ENCODE results near the gene UBP1. TPM values are rescaled to one million over a fixed set of nuclear protein-coding genes. Genes with fewer than 3 reads are reported as not detected.

Gene UBP1
- total and polyA plus RNA-seq, 9 of the 15 experiments (the other 6 are each of a cell fraction or from before 2014, with no cell fraction given) = 13.6 to 143 (median 79.6) TPM

DNA sequence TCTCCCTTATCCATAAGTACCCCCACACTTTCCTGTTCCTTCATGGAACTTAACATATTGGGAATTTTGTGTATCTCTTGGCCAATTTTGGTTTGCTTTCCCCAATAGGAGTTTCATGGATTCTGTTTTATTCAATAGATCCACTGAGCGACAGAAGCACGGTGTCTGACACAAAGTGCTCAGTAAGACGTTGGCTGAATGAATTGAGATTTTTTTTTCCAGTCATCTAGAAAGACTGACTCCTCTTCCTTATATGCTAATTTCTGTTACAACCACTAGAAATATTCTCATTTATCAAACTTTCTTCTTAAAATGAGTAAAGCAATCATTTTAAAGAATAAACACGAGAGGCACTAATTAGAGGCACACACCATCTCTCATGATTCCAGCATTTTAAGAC, 48.1 kb downstream of the UBP1 start:
- POLR2A ChIA-PET = no interaction called here
- Histone ChIP-seq H4K20me1 (replicated peaks; ENCODE audit: control insufficient read depth, insufficient read depth, low read length) (no peaks in the 10 kb centered on the region), H2AFZ (ENCODE audit: low read depth, low read length) (no peak overlapping the region), H3K27me3 (ENCODE audit: control insufficient read depth in 2 of 2, insufficient read depth in 2 of 2, low read length in 2 of 2) (no peaks in the 10 kb centered on the region), H3K4me2 (ENCODE audit: insufficient read depth, low read length) (no peak overlapping the region), H3K79me2 (ENCODE audit: control insufficient read depth, insufficient read depth, low read length) (no peaks in the 10 kb centered on the region), H3K9me3 (replicated peaks; ENCODE audit: control insufficient read depth, insufficient read depth, low read depth, low read length) (no peaks in the 10 kb centered on the region), H3K4me1 (replicated peaks in 1 of 2; ENCODE audit: control insufficient read depth in 2 of 2, insufficient read depth in 2 of 2, low read length in 2 of 2) (no peaks in the 10 kb centered on the region), H3K27ac (ENCODE audit: extremely low read depth, low read depth, low read length) (no peak overlapping the region), H3K36me3 (ENCODE audit: control insufficient read depth, insufficient read depth, low read length) (peaks cover 92% of the 10 kb centered on the region), H3K4me3 (no peak overlapping the region), H3K9me1 (ENCODE audit: control insufficient read depth, insufficient read depth, low read length) (no peaks in the 10 kb centered on the region), H3K9ac (ENCODE audit: insufficient read depth in 1 of 2, low read depth in 2 of 2, low read length in 2 of 2) (no peak overlapping the region)
- ATAC-seq (no peak), DNase-seq (ENCODE audit: extremely low read depth in 1 of 4, low spot score in 3 of 4) (no peak), FAIRE-seq (no peak)
- WGBS (ENCODE audit: insufficient coverage, low coverage, missing lambda C conversion rate) = 97% methylated on average over 4 of the region's 4 CpGs
- intact Hi-C loops (cut with micrococcal nuclease) (no loop called here), in situ Hi-C loops (cut with MboI) (no loop called here)
- CTCF ChIA-PET (ENCODE audit: low intra/inter-chr PET ratio) = no interaction called here
- BruUV-seq (replicated peaks) = no TSS peak
- TF ChIP-seq, protein P1, sequence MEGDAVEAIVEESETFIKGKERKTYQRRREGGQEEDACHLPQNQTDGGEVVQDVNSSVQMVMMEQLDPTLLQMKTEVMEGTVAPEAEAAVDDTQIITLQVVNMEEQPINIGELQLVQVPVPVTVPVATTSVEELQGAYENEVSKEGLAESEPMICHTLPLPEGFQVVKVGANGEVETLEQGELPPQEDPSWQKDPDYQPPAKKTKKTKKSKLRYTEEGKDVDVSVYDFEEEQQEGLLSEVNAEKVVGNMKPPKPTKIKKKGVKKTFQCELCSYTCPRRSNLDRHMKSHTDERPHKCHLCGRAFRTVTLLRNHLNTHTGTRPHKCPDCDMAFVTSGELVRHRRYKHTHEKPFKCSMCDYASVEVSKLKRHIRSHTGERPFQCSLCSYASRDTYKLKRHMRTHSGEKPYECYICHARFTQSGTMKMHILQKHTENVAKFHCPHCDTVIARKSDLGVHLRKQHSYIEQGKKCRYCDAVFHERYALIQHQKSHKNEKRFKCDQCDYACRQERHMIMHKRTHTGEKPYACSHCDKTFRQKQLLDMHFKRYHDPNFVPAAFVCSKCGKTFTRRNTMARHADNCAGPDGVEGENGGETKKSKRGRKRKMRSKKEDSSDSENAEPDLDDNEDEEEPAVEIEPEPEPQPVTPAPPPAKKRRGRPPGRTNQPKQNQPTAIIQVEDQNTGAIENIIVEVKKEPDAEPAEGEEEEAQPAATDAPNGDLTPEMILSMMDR (IDR thresholded peaks at IDR 0.05 in 2 of 3, conservative IDR thresholded peaks at IDR 0.05 in 1 of 3; ENCODE audit: insufficient read depth in 2 of 3, low read depth in 1 of 3, low read length in 3 of 3) = no peak
- TF ChIP-seq, protein P2, sequence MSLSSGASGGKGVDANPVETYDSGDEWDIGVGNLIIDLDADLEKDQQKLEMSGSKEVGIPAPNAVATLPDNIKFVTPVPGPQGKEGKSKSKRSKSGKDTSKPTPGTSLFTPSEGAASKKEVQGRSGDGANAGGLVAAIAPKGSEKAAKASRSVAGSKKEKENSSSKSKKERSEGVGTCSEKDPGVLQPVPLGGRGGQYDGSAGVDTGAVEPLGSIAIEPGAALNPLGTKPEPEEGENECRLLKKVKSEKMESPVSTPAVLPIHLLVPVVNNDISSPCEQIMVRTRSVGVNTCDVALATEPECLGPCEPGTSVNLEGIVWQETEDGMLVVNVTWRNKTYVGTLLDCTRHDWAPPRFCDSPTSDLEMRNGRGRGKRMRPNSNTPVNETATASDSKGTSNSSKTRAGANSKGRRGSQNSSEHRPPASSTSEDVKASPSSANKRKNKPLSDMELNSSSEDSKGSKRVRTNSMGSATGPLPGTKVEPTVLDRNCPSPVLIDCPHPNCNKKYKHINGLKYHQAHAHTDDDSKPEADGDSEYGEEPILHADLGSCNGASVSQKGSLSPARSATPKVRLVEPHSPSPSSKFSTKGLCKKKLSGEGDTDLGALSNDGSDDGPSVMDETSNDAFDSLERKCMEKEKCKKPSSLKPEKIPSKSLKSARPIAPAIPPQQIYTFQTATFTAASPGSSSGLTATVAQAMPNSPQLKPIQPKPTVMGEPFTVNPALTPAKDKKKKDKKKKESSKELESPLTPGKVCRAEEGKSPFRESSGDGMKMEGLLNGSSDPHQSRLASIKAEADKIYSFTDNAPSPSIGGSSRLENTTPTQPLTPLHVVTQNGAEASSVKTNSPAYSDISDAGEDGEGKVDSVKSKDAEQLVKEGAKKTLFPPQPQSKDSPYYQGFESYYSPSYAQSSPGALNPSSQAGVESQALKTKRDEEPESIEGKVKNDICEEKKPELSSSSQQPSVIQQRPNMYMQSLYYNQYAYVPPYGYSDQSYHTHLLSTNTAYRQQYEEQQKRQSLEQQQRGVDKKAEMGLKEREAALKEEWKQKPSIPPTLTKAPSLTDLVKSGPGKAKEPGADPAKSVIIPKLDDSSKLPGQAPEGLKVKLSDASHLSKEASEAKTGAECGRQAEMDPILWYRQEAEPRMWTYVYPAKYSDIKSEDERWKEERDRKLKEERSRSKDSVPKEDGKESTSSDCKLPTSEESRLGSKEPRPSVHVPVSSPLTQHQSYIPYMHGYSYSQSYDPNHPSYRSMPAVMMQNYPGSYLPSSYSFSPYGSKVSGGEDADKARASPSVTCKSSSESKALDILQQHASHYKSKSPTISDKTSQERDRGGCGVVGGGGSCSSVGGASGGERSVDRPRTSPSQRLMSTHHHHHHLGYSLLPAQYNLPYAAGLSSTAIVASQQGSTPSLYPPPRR (CRISPR knock-in tag; IDR thresholded peaks at IDR 0.05; ENCODE audit: borderline replicate concordance) = no peak
- TF ChIP-seq MXI1 (IDR thresholded peaks at IDR 0.05; ENCODE audit: low read depth, low read length) = no peak
- no peak for TF ChIP-seq OTX1 (CRISPR knock-in tag; IDR thresholded peaks at IDR 0.05)
- no peak for TF ChIP-seq RAD21 (CRISPR knock-in tag; conservative IDR thresholded peaks at IDR 0.05 in 1 of 2, IDR thresholded peaks at IDR 0.05 in 1 of 2)
- TF ChIP-seq, protein P3, sequence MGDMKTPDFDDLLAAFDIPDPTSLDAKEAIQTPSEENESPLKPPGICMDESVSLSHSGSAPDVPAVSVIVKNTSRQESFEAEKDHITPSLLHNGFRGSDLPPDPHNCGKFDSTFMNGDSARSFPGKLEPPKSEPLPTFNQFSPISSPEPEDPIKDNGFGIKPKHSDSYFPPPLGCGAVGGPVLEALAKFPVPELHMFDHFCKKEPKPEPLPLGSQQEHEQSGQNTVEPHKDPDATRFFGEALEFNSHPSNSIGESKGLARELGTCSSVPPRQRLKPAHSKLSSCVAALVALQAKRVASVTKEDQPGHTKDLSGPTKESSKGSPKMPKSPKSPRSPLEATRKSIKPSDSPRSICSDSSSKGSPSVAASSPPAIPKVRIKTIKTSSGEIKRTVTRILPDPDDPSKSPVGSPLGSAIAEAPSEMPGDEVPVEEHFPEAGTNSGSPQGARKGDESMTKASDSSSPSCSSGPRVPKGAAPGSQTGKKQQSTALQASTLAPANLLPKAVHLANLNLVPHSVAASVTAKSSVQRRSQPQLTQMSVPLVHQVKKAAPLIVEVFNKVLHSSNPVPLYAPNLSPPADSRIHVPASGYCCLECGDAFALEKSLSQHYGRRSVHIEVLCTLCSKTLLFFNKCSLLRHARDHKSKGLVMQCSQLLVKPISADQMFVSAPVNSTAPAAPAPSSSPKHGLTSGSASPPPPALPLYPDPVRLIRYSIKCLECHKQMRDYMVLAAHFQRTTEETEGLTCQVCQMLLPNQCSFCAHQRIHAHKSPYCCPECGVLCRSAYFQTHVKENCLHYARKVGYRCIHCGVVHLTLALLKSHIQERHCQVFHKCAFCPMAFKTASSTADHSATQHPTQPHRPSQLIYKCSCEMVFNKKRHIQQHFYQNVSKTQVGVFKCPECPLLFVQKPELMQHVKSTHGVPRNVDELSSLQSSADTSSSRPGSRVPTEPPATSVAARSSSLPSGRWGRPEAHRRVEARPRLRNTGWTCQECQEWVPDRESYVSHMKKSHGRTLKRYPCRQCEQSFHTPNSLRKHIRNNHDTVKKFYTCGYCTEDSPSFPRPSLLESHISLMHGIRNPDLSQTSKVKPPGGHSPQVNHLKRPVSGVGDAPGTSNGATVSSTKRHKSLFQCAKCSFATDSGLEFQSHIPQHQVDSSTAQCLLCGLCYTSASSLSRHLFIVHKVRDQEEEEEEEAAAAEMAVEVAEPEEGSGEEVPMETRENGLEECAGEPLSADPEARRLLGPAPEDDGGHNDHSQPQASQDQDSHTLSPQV (IDR thresholded peaks at IDR 0.05) = no peak
